NCI-H1092 treated with DMSO at 0.1 percent for 48 hours (cell line): Measurements from ENCODE around the gene RWDD4.
"Not testable (repeated sequence)": the region's sequence is repeated elsewhere in the genome, so short reads cannot be mapped to it uniquely, and the experiment has no call there.

Source experiments
- DNase-seq: peaks from one replicate; lab custom pipeline; 2025; lab: John Stamatoyannopoulos, UW

Gene RWDD4

GRCh38 chr4:183635741-183636140 lies 23.2 kb downstream of the RWDD4 start:
- DNase-seq: no peak

- DNase-seq: no peak
Measured at GRCh38 chr4:183635321-183635720, 23.7 kb downstream of the RWDD4 start.

GRCh38 chr4:183633476-183634400 lies 25.2 kb downstream of the RWDD4 start:
- DNase-seq: no peak

GRCh38 chr4:183632689-183633088 lies 26.3 kb downstream of the RWDD4 start:
- DNase-seq: no peak

- no peak for DNase-seq
Measured at GRCh38 chr4:183631577-183632198, 27.3 kb downstream of the RWDD4 start.

GRCh38 chr4:183627979-183628588 lies 30.9 kb downstream of the RWDD4 start:
- no peak for DNase-seq

- DNase-seq: not testable (repeated sequence)
Measured at GRCh38 chr4:183627286-183627685, 31.7 kb downstream of the RWDD4 start.

- no peak for DNase-seq
Measured at GRCh38 chr4:183626168-183626567, 32.8 kb downstream of the RWDD4 start.

- DNase-seq: no peak
Measured at GRCh38 chr4:183624548-183624947, 34.4 kb downstream of the RWDD4 start.

GRCh38 chr4:183621875-183622274 lies 37.1 kb downstream of the RWDD4 start:
- no peak for DNase-seq

- no peak for DNase-seq
Measured at GRCh38 chr4:183620421-183620820, 38.6 kb downstream of the RWDD4 start.

- DNase-seq: no peak
Measured at GRCh38 chr4:183618681-183619080, 40.3 kb downstream of the RWDD4 start.

GRCh38 chr4:183617075-183617474 lies 41.9 kb downstream of the RWDD4 start:
- no peak for DNase-seq

GRCh38 chr4:183612329-183613250 lies 46.4 kb downstream of the RWDD4 start:
- DNase-seq: no peak

- no peak for DNase-seq
Measured at GRCh38 chr4:183611210-183611830, 47.7 kb downstream of the RWDD4 start.

GRCh38 chr4:183610613-183611012 lies 48.4 kb downstream of the RWDD4 start:
- DNase-seq: no peak

- DNase-seq: no peak
Measured at GRCh38 chr4:183610033-183610432, 49.0 kb downstream of the RWDD4 start.

GRCh38 chr4:183609151-183609550 lies 49.8 kb downstream of the RWDD4 start:
- DNase-seq: no peak

GRCh38 chr4:183607894-183608293 lies 51.1 kb downstream of the RWDD4 start:
- no peak for DNase-seq

GRCh38 chr4:183602557-183603027 lies 56.4 kb downstream of the RWDD4 start:
- no peak for DNase-seq

- DNase-seq: no peak
Measured at GRCh38 chr4:183601381-183601780, 57.6 kb downstream of the RWDD4 start.
